Suppressor macrophage treated with lipopolysaccharide for 1 hour (primary cell): ENCODE data around the gene PPARD.
"Not testable (repeated sequence)": the region's sequence is repeated elsewhere in the genome, so short reads cannot be mapped to it uniquely, and the experiment has no call there.

Experiments used
- DNase-seq, 3 donors: peaks; one replicate each; pipeline ENCODE4 v3.0.0-alpha.2; 2020 to 2022

Gene PPARD

GRCh38 chr6:35342258-35343091, at the start of gene PPARD:
PPARD (plus strand) TSS chr6:35342558; CDS start chr6:35411088, 68,530 bp downstream.
- DNase-seq: peak; percentile 98 to 99 (median 99)

- no peak for DNase-seq
Measured at GRCh38 chr6:35293681-35294080, 48.7 kb upstream of the PPARD start.

- peak; percentile 43 to 51 (median 48) for DNase-seq
Measured at GRCh38 chr6:35294308-35294945, 47.9 kb upstream of the PPARD start.

- no peak for DNase-seq
Measured at GRCh38 chr6:35295036-35295435, 47.3 kb upstream of the PPARD start.

GRCh38 chr6:35295521-35296315, 46.6 kb upstream of the PPARD start:
- DNase-seq: no peak

- peak in 2 of 3 donors; percentile 34 to 35 for DNase-seq
Measured at GRCh38 chr6:35296931-35297600, 45.3 kb upstream of the PPARD start.

- DNase-seq: peak; percentile 86 to 90 (median 90)
Measured at GRCh38 chr6:35297601-35298481, 44.5 kb upstream of the PPARD start, which contains the start of gene DEF6. DEF6 (plus strand) TSS chr6:35297818; CDS start chr6:35297857, 39 bp downstream.

GRCh38 chr6:35298625-35299140, 43.7 kb upstream of the PPARD start:
- DNase-seq: no peak

- peak; percentile 64 to 76 (median 69) for DNase-seq
Measured at GRCh38 chr6:35299674-35300073, 42.7 kb upstream of the PPARD start.

GRCh38 chr6:35300848-35301247, 41.5 kb upstream of the PPARD start:
- DNase-seq: no peak

GRCh38 chr6:35302604-35303241, 39.6 kb upstream of the PPARD start:
- peak; percentile 64 to 71 (median 70) for DNase-seq

GRCh38 chr6:35304299-35304698, 38.1 kb upstream of the PPARD start:
- no peak for DNase-seq

- no peak for DNase-seq
Measured at GRCh38 chr6:35305117-35305516, 37.2 kb upstream of the PPARD start.

- DNase-seq: not testable (repeated sequence)
Measured at GRCh38 chr6:35307138-35307537, 35.2 kb upstream of the PPARD start.

- DNase-seq: not testable (repeated sequence)
Measured at GRCh38 chr6:35308543-35308942, 33.8 kb upstream of the PPARD start.

- DNase-seq: peak in 1 of 3 donors; percentile 9
Measured at GRCh38 chr6:35309611-35310264, 32.6 kb upstream of the PPARD start.

GRCh38 chr6:35310265-35310831, 32.0 kb upstream of the PPARD start:
- DNase-seq: peak in 1 of 3 donors; percentile 22

GRCh38 chr6:35311390-35312075, 30.8 kb upstream of the PPARD start:
- peak; percentile 57 to 67 (median 63) for DNase-seq
